Raji (cell line): ENCODE results near the gene RNF180.

Source experiments
- POLR2A ChIP-seq: IDR thresholded peaks from 2 replicates; pipeline ENCODE4 v1.6.1; 2011; ENCODE audit warnings: low read depth, low read length, control low read depth; ENCODE audit not compliant: insufficient read depth

RNF180 gene

GRCh38 chr5:64163746-64164145 is 1.9 kb upstream of the RNF180 start:
- TF ChIP-seq POLR2A: no peak

- no peak for TF ChIP-seq POLR2A
Observed at GRCh38 chr5:64164166-64164565, 1.5 kb upstream of the RNF180 start.

- TF ChIP-seq POLR2A: no peak
Observed at GRCh38 chr5:64165160-64165499, 513 bp upstream of the RNF180 start.

GRCh38 chr5:64166201-64166959 is 737 bp downstream of the RNF180 start:
- TF ChIP-seq POLR2A: no peak

- TF ChIP-seq POLR2A: no peak
Observed at GRCh38 chr5:64176301-64176700, 10.7 kb downstream of the RNF180 start.

- TF ChIP-seq POLR2A: no peak
Observed at GRCh38 chr5:64180661-64181343, 15.2 kb downstream of the RNF180 start.

- TF ChIP-seq POLR2A: no peak
Observed at GRCh38 chr5:64181440-64181839, 15.8 kb downstream of the RNF180 start.

- TF ChIP-seq POLR2A: no peak
Observed at GRCh38 chr5:64183956-64184355, 18.3 kb downstream of the RNF180 start.

- TF ChIP-seq POLR2A: no peak
Observed at GRCh38 chr5:64184832-64185231, 19.2 kb downstream of the RNF180 start.

GRCh38 chr5:64188776-64189175 is 23.1 kb downstream of the RNF180 start:
- TF ChIP-seq POLR2A: no peak

- TF ChIP-seq POLR2A: no peak
Observed at GRCh38 chr5:64190562-64191306, 25.1 kb downstream of the RNF180 start.

- no peak for TF ChIP-seq POLR2A
Observed at GRCh38 chr5:64195981-64196380, 30.3 kb downstream of the RNF180 start.

- TF ChIP-seq POLR2A: no peak
Observed at GRCh38 chr5:64199425-64199824, 33.8 kb downstream of the RNF180 start.

- TF ChIP-seq POLR2A: no peak
Observed at GRCh38 chr5:64201996-64202395, 36.4 kb downstream of the RNF180 start.

GRCh38 chr5:64206653-64207052 is 41.0 kb downstream of the RNF180 start:
- no peak for TF ChIP-seq POLR2A

- TF ChIP-seq POLR2A: no peak
Observed at GRCh38 chr5:64207978-64208377, 42.3 kb downstream of the RNF180 start.
